ENCODE measurements around the gene FOXP2. TPM values are rescaled to one million over a fixed set of nuclear protein-coding genes. Genes with fewer than 3 reads are reported as not detected.

FOXP2 gene
- total RNA-seq, 4 donors from 2014 or later = 42.3 to 83.7 (median 50.7) TPM

DNA sequence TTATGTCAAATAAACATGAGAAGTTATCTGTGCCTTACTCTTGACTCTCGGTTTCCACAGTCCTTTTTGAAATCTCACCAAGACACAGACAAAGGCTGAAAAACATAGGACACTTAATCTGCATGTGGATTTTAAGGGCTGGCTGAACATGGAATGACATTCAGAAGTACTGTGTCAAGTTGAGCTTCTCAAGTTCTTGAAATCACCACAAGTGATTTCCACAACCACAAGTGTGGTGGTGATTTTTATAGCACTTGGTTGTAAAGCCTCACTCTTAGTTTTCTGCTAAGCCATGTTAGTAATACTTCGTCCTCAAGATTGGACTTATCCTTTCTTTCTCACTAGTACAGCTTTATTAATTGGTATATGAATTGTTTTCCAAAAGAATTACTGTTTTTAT, 29.6 kb downstream of the FOXP2 start:
- Histone ChIP-seq H3K9me3 (no peaks in the 10 kb centered on the region), H3K27me3 (no peaks in the 10 kb centered on the region), H3K27ac (no peak overlapping the region), H3K36me3 (no peaks in the 10 kb centered on the region), H3K4me1 (peaks cover 0 to 10% (median 0%) of the 10 kb centered on the region in 3 donors), H3K4me3 (no peak overlapping the region)
- WGBS, 2 donors (ENCODE audit: low coverage in 1 of 2) = 43 to 66% methylated on average over 2 of the region's 2 CpGs
- no peak for ATAC-seq
- TF ChIP-seq POLR2A (IDR thresholded peaks at IDR 0.05) (no peak), EP300 (IDR thresholded peaks at IDR 0.05) (no peak), POLR2AphosphoS5 (IDR thresholded peaks at IDR 0.05) (no peak)
- TF ChIP-seq, protein P1, sequence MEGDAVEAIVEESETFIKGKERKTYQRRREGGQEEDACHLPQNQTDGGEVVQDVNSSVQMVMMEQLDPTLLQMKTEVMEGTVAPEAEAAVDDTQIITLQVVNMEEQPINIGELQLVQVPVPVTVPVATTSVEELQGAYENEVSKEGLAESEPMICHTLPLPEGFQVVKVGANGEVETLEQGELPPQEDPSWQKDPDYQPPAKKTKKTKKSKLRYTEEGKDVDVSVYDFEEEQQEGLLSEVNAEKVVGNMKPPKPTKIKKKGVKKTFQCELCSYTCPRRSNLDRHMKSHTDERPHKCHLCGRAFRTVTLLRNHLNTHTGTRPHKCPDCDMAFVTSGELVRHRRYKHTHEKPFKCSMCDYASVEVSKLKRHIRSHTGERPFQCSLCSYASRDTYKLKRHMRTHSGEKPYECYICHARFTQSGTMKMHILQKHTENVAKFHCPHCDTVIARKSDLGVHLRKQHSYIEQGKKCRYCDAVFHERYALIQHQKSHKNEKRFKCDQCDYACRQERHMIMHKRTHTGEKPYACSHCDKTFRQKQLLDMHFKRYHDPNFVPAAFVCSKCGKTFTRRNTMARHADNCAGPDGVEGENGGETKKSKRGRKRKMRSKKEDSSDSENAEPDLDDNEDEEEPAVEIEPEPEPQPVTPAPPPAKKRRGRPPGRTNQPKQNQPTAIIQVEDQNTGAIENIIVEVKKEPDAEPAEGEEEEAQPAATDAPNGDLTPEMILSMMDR (IDR thresholded peaks at IDR 0.05) = no peak

DNA sequence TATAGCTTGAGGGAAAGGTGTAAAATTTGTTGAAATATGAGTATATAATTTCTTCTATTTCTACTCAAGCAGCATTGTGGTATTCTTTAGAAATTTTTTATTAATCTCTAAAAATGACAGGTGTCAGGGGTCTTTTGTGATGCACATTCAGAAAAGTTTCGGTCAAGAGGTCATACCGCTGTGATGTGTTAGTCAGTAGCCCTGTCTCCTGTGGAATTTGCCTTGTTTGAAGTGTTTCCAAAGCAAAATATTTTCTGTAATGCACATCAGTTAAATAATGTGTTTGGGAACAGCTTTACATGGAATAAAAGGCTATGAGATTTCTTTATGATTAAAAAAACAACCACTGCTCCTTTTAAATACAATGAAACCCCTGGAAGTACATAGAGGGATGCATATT, 35.8 kb downstream of the FOXP2 start:
- H3K36me3 ChIP-seq = no peaks in the 10 kb centered on the region
- no peaks in the 10 kb centered on the region for H3K27me3 ChIP-seq
- no peak overlapping the region for H3K4me3 ChIP-seq
- TF ChIP-seq POLR2AphosphoS5 (IDR thresholded peaks at IDR 0.05) (no peak), POLR2A (IDR thresholded peaks at IDR 0.05) (no peak), EP300 (IDR thresholded peaks at IDR 0.05) (no peak)
- TF ChIP-seq, protein P1 (IDR thresholded peaks at IDR 0.05) = no peak
- no peak overlapping the region for H3K27ac ChIP-seq
- H3K9me3 ChIP-seq = no peaks in the 10 kb centered on the region
- peaks cover 0 to 11% (median 0%) of the 10 kb centered on the region in 3 donors for H3K4me1 ChIP-seq
- WGBS, 2 donors (ENCODE audit: low coverage in 1 of 2) = 62 to 85% methylated on average over 2 of the region's 2 CpGs
- no peak for ATAC-seq

DNA sequence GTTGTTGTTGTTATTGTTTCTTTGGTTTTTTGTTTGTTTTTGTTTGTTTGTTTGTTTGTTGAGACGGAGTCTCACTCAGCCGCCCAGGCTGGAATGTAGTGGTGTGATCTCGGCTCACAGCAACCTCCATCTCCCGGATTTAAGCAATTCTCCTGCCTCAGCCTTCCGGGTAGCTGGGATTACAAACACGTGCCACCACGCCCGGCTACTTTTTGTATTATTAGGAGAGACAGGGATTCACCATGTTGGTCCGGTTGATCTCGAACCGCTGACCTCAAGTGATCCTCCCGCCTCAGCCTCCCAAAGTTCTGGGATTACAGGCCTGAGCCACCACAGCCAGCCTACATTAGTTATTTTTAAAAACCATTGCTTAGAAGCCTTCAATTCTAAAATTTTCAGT, 45.0 kb downstream of the FOXP2 start:
- no peak for TF ChIP-seq POLR2A (IDR thresholded peaks at IDR 0.05)
- Histone ChIP-seq H3K4me1 (peaks cover 0 to 2% (median 0%) of the 10 kb centered on the region in 3 donors), H3K9me3 (no peaks in the 10 kb centered on the region), H3K4me3 (no peak overlapping the region), H3K36me3 (no peaks in the 10 kb centered on the region), H3K27me3 (no peaks in the 10 kb centered on the region), H3K27ac (no peak overlapping the region)
- 96 to 99% methylated on average over 12 of the region's 12 CpGs for WGBS, 2 donors (ENCODE audit: low coverage in 1 of 2)
- ATAC-seq = no peak

DNA sequence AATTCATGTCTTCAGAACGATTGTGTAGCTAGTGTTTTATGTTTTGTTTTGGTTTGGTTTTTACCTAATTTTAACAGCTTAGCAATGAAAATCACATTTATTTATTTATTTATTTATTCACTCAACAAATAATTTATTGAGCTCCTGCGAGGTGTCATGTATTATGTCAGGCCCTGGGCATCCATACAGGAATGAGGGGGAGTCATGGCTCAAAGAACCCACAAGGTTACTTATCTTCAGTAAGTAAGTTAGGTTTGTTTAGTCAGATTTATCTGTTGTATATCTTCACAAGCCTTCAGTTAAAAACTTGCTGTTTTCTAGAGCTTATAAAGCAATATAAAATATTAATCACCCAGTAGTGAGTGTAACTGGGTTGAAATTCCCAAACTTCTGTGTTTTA, 45.4 kb downstream of the FOXP2 start:
- H3K9me3 ChIP-seq = no peaks in the 10 kb centered on the region
- no peak overlapping the region for H3K4me3 ChIP-seq
- H3K27ac ChIP-seq = no peak overlapping the region
- no peaks in the 10 kb centered on the region for H3K36me3 ChIP-seq
- no peaks in the 10 kb centered on the region for H3K27me3 ChIP-seq
- H3K4me1 ChIP-seq = peaks cover 0 to 2% (median 0%) of the 10 kb centered on the region in 3 donors
- TF ChIP-seq POLR2AphosphoS5 (IDR thresholded peaks at IDR 0.05) (no peak), POLR2A (IDR thresholded peaks at IDR 0.05) (no peak)
- TF ChIP-seq, protein P1 (IDR thresholded peaks at IDR 0.05) = no peak
- WGBS, 2 donors (ENCODE audit: low coverage in 1 of 2) = 56 to 62% methylated on average over 2 of the region's 2 CpGs
- ATAC-seq = no peak

DNA sequence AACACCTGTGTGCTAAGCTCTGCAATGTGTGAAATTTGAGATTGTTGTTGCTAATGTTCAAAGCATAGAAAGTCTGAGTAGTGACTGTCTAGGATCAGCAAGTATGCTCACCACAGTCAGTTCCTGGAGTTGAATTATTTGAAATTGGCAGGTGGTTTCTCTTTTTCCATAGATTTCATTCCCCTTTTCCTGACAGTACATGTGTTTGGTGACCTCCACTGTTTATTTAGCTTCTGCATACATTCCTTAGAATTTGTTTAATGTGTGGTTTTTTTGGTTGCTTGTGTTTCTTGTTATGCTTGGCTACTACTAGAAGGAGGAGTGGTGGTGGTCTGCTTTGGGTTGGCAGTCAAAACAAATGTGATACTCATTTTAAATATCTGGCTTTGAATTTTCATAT, 52.3 kb downstream of the FOXP2 start:
- Histone ChIP-seq H3K27ac (no peak overlapping the region), H3K4me3 (no peak overlapping the region), H3K9me3 (no peaks in the 10 kb centered on the region), H3K36me3 (no peaks in the 10 kb centered on the region), H3K4me1 (peaks cover 0 to 11% (median 0%) of the 10 kb centered on the region in 3 donors), H3K27me3 (no peaks in the 10 kb centered on the region)
- no peak for ATAC-seq
- TF ChIP-seq EP300 (IDR thresholded peaks at IDR 0.05) (no peak), POLR2AphosphoS5 (IDR thresholded peaks at IDR 0.05) (no peak), POLR2A (IDR thresholded peaks at IDR 0.05) (no peak)
- TF ChIP-seq, protein P1 (IDR thresholded peaks at IDR 0.05) = no peak

Measured in gastroesophageal sphincter (tissue), 4 donors.